Measurements from ENCODE around the gene PTPRZ1. TPM values are rescaled to one million over a fixed set of nuclear protein-coding genes. Genes with fewer than 3 reads are reported as not detected.
A peak's percentile ranks its signal among the peaks of the same experiment; 100 is the strongest.

The PTPRZ1 gene
- total and polyA plus RNA-seq, 2 of the 8 experiments (the other 6 are each of a cell fraction or from before 2014, with no cell fraction given), result 112 to 135 TPM

- peak overlapping the region; percentile 75 for H4K5ac ChIP-seq (ENCODE audit: insufficient read length, low read depth, low read length)
- peak overlapping the region; percentile 54 for H4K8ac ChIP-seq (ENCODE audit: extremely low read depth, insufficient read depth, low read length)
- H2BK20ac ChIP-seq (ENCODE audit: low read length), result no peak overlapping the region
- H2BK12ac ChIP-seq (ENCODE audit: low read depth, low read length), result 0 out of 2 replicates have a peak overlapping the region, but pooled peaks have one; percentile 55
- peak overlapping the region; percentile 90 for H4K91ac ChIP-seq (replicated peaks; ENCODE audit: insufficient read length, low read length)
- no peak overlapping the region; the same call in 1 of the 2 replicates for H2BK15ac ChIP-seq (ENCODE audit: low read length)
- peak overlapping the region; percentile 2 for H3K23ac ChIP-seq (ENCODE audit: insufficient read length)
- H3K79me2 ChIP-seq (ENCODE audit: control insufficient read depth in 1 of 2, insufficient read depth in 2 of 2, low read length in 2 of 2), result peaks cover 27 to 62% of the 10 kb centered on the region in 2 experiments
- H3K23me2 ChIP-seq (ENCODE audit: low read depth, low read length), result peaks cover 6% of the 10 kb centered on the region; the same call in 1 of the 2 replicates
- H3K36me3 ChIP-seq (ENCODE audit: control insufficient read depth in 2 of 4, insufficient read depth in 4 of 4, low read length in 3 of 4), result peaks cover 0 to 3% (median 0%) of the 10 kb centered on the region in 4 experiments; a peak in 1 of 8 replicates
- H3K4ac ChIP-seq (replicated peaks; ENCODE audit: insufficient read length, low read depth, low read length), result peak overlapping the region; percentile 44
- peak overlapping the region; percentile 80 for H3K18ac ChIP-seq (ENCODE audit: extremely low read depth, low read length)
- H3K9me3 ChIP-seq (ENCODE audit: insufficient read depth in 2 of 2, low read depth in 1 of 2, low read length in 1 of 2), result no peaks in the 10 kb centered on the region
- peaks cover 0 to 9% of the 10 kb centered on the region in 2 experiments for H4K20me1 ChIP-seq (replicated peaks in 1 of 2; ENCODE audit: control insufficient read depth in 1 of 2, insufficient read depth in 2 of 2, low read length in 2 of 2)
- peaks cover 4 to 13% (median 13%) of the 10 kb centered on the region in 4 experiments; a peak in 4 of 7 replicates for H3K4me1 ChIP-seq (replicated peaks in 1 of 4; ENCODE audit: control insufficient read depth in 3 of 4, insufficient read depth in 4 of 4, low read length in 3 of 4)
- WGBS, 2 experiments (ENCODE audit: extremely low coverage in 1 of 2, insufficient coverage in 1 of 2, insufficient read length in 1 of 2, insufficient replicate concordance in 2 of 2, low coverage in 1 of 2, low lambda C conversion rate in 2 of 2, missing lambda C conversion rate in 1 of 2), result 1% methylated on average over 48 of the region's 51 CpGs; no CpG with 5 or more reads in 1 of the 2 experiments
- peak overlapping the region; percentile 95 for H3K56ac ChIP-seq (replicated peaks; ENCODE audit: insufficient read length, low read depth, low read length)
- H3K4me2 ChIP-seq (ENCODE audit: insufficient read depth in 1 of 2, low read depth in 2 of 2, low read length in 2 of 2), result peak overlapping the region; percentile 88 to 96
- ChIA-PET CTCF (ENCODE audit: partially characterized antibody) (interaction anchor here (0.6 to 0.9 kb wide), 5 partner anchors 12 to 168 kb away, joined by 3 read pairs; no protein-coding TSS in a partner anchor), POLR2A (ENCODE audit: partially characterized antibody) (interaction anchor here (0.6 to 1.4 kb wide), 14 partner anchors 9 to 139 kb away, joined by 3 to 8 read pairs (median 4); no protein-coding TSS in a partner anchor)
- H3K14ac ChIP-seq (ENCODE audit: insufficient read length), result peak overlapping the region; percentile 56
- H3K4me3 ChIP-seq (ENCODE audit: extremely low read depth in 1 of 4, insufficient read depth in 2 of 4, low read depth in 3 of 4, low read length in 4 of 4), result peak overlapping the region; percentile 89 to 95 (median 94)
- H2AK5ac ChIP-seq (ENCODE audit: low read depth, low read length), result no peak overlapping the region
- no peaks in the 10 kb centered on the region; the same call in 1 of the 2 replicates for H3K79me1 ChIP-seq (ENCODE audit: low read depth, low read length)
- H2BK120ac ChIP-seq (replicated peaks; ENCODE audit: low read depth, low read length), result peak overlapping the region; percentile 82
- H2AFZ ChIP-seq (ENCODE audit: low read length), result 0 out of 2 replicates have a peak overlapping the region, but pooled peaks have one; percentile 7
- FAIRE-seq (peak; percentile 39), DNase-seq (ENCODE audit: low read depth in 1 of 2, low spot score in 2 of 2) (peak in 1 of 2 experiments; percentile 62)
- peak overlapping the region; percentile 89 for H2BK5ac ChIP-seq (ENCODE audit: low read depth, low read length)
- H3K9ac ChIP-seq (replicated peaks in 1 of 4; ENCODE audit: extremely low read depth in 1 of 4, low read depth in 3 of 4, low read length in 3 of 4), result peak overlapping the region; percentile 83 to 99 (median 88)
- H3K27me3 ChIP-seq (replicated peaks in 1 of 4; ENCODE audit: control insufficient read depth in 3 of 4, extremely low read depth in 1 of 4, insufficient read depth in 3 of 4, low read length in 3 of 4), result no peaks in the 10 kb centered on the region
- H3K27ac ChIP-seq (ENCODE audit: low read depth, low read length), result peak overlapping the region; percentile 55; the same call in 1 of the 2 replicates
- no peak for TF ChIP-seq TAF1 (IDR thresholded peaks at IDR 0.05; ENCODE audit: low read depth, low read length)
- peak; percentile 64 for TF ChIP-seq KDM4A (IDR thresholded peaks at IDR 0.05; ENCODE audit: low read depth, low read length, severe bottlenecking)
- TF ChIP-seq SIRT6 (IDR thresholded peaks at IDR 0.05; ENCODE audit: low read length), result no peak
- TF ChIP-seq EGR1 (IDR thresholded peaks at IDR 0.05; ENCODE audit: borderline replicate concordance, low read depth, low read length), result no peak
- TF ChIP-seq KDM1A (IDR thresholded peaks at IDR 0.05; ENCODE audit: borderline replicate concordance, low read length), result no peak
- TF ChIP-seq BCL11A (IDR thresholded peaks at IDR 0.05; ENCODE audit: low read depth in 2 of 2, low read length in 2 of 2), result no peak
- TF ChIP-seq GTF2F1 (IDR thresholded peaks at IDR 0.05; ENCODE audit: borderline replicate concordance, low read depth, low read length), result no peak
- TF ChIP-seq RBBP5 (IDR thresholded peaks at IDR 0.05; ENCODE audit: borderline replicate concordance, low read depth, low read length), result peak; percentile 52
- TF ChIP-seq NANOG (IDR thresholded peaks at IDR 0.05; ENCODE audit: insufficient read depth, low read depth, low read length, poor library complexity, severe bottlenecking), result no peak
- peak; percentile 56 for TF ChIP-seq SAP30 (IDR thresholded peaks at IDR 0.05; ENCODE audit: insufficient read depth, insufficient replicate concordance, low read length)
These were observed 581 bp downstream of the PTPRZ1 start for GRCh38 chr7:121873289-121874194.

Data from H1 (cell line).